ENCODE measurements around the gene ZNF230.

ZNF230 gene

GRCh38 chr19:44025217-44025936, 22.6 kb downstream of the ZNF230 start, which contains the start of gene ZNF222:
Gene ZNF222 (plus strand): TSS chr19:44025379. CDS start chr19:44025437, 58 bp downstream.
- peak; percentile 44 for DNase-seq (ENCODE audit: low read depth)
- TF ChIP-seq CTCF (IDR thresholded peaks at IDR 0.05; ENCODE audit: control insufficient read depth, insufficient read depth, low read depth, low read length, missing control alignments) = no peak
- H3K4me3 ChIP-seq (ENCODE audit: control insufficient read depth, low read depth, low read length) = peak within 1 kb of the TSS; percentile 95

GRCh38 chr19:44026622-44027021, 23.9 kb downstream of the ZNF230 start:
- H3K4me3 ChIP-seq (ENCODE audit: control insufficient read depth, low read depth, low read length) = no peak overlapping the region
- no peak for TF ChIP-seq CTCF (IDR thresholded peaks at IDR 0.05; ENCODE audit: control insufficient read depth, insufficient read depth, low read depth, low read length, missing control alignments)
- DNase-seq (ENCODE audit: low read depth) = no peak

GRCh38 chr19:44032001-44032610, 29.3 kb downstream of the ZNF230 start:
- no peak overlapping the region for H3K4me3 ChIP-seq (ENCODE audit: control insufficient read depth, low read depth, low read length)
- no peak for TF ChIP-seq CTCF (IDR thresholded peaks at IDR 0.05; ENCODE audit: control insufficient read depth, insufficient read depth, low read depth, low read length, missing control alignments)
- DNase-seq (ENCODE audit: low read depth) = no peak

GRCh38 chr19:44042147-44042546, 39.4 kb downstream of the ZNF230 start:
- H3K4me3 ChIP-seq (ENCODE audit: control insufficient read depth, low read depth, low read length) = no peak overlapping the region
- no peak for DNase-seq (ENCODE audit: low read depth)
- no peak for TF ChIP-seq CTCF (IDR thresholded peaks at IDR 0.05; ENCODE audit: control insufficient read depth, insufficient read depth, low read depth, low read length, missing control alignments)

- no peak for DNase-seq (ENCODE audit: low read depth)
- TF ChIP-seq CTCF (IDR thresholded peaks at IDR 0.05; ENCODE audit: control insufficient read depth, insufficient read depth, low read depth, low read length, missing control alignments) = no peak
- H3K4me3 ChIP-seq (ENCODE audit: control insufficient read depth, low read depth, low read length) = peak overlapping the region; percentile 99
Observed at GRCh38 chr19:44050740-44051649, 48.2 kb downstream of the ZNF230 start.

GRCh38 chr19:44051650-44052402, 49.1 kb downstream of the ZNF230 start, which contains the start of gene ZNF223:
Gene ZNF223 (plus strand): TSS chr19:44052036. CDS start chr19:44055177, 3,141 bp downstream.
- peak; percentile 64 for DNase-seq (ENCODE audit: low read depth)
- no peak for TF ChIP-seq CTCF (IDR thresholded peaks at IDR 0.05; ENCODE audit: control insufficient read depth, insufficient read depth, low read depth, low read length, missing control alignments)
- H3K4me3 ChIP-seq (ENCODE audit: control insufficient read depth, low read depth, low read length) = peak within 1 kb of the TSS; percentile 99

Measured in AG09309 (cell line).